OCI-LY7 (cell line): Measurements from ENCODE around the gene VOPP1. TPM values are rescaled to one million over a fixed set of nuclear protein-coding genes. Genes with fewer than 3 reads are reported as not detected.

Source experiments
- BruUV-seq: library from RNA; stranded (reverse); fragments of 400-500 nt; replicated peaks from 2 replicates; lab custom pipeline; 2021; lab: Mats Ljungman, UMichigan
- CTCF ChIA-PET: fragments of 300-600 bp; sonication (Branson Sonifier 250); formaldehyde crosslinking; loops from one replicate; lab custom pipeline; 2022; ENCODE audit warnings: antibody characterized with exemption; ENCODE audit not compliant: unreplicated experiment; lab: Charles Lee
- POLR2A ChIA-PET: fragments of 300-600 bp; sonication (Branson Sonifier 250); formaldehyde crosslinking; loops from one replicate; lab custom pipeline; 2022; ENCODE audit warnings: antibody characterized with exemption; lab: Charles Lee
- DNase-seq: peaks from one replicate; pipeline ENCODE4 v3.0.0-alpha.2; 2015; ENCODE audit warnings: low spot score
- H2AFZ ChIP-seq: fragments of 200-600 bp; sonication (generic), shearing (Covaris generic); 2 replicates; pipeline ENCODE4 v1.6.1; 2014; ENCODE audit warnings: mild to moderate bottlenecking, antibody characterized with exemption, low read length, moderate library complexity
- H3K27ac ChIP-seq: fragments of 200-600 bp; sonication (generic); 2 replicates; pipeline ENCODE4 v1.5.1; 2014; ENCODE audit warnings: mixed run types, low read depth, mild to moderate bottlenecking, moderate library complexity, low read length, inconsistent platforms; ENCODE audit not compliant: poor library complexity, severe bottlenecking
- H3K36me3 ChIP-seq: fragments of 200-600 bp; sonication (generic); 2 replicates; pipeline ENCODE4 v1.6.1; 2014; ENCODE audit warnings: mild to moderate bottlenecking, antibody characterized with exemption, low read length, moderate library complexity, mixed read lengths; ENCODE audit not compliant: insufficient read depth
- H3K4me1 ChIP-seq: fragments of 200-600 bp; sonication (generic); 2 replicates; pipeline ENCODE4 v1.5.1; 2014; ENCODE audit warnings: mild to moderate bottlenecking, low read length; ENCODE audit not compliant: insufficient read depth, poor library complexity, severe bottlenecking
- H3K4me2 ChIP-seq: fragments of 200-600 bp; sonication (generic); 2 replicates; pipeline ENCODE4 v1.6.1; 2014; ENCODE audit warnings: mild to moderate bottlenecking, low read length
- H3K4me3 ChIP-seq: fragments of 200-600 bp; sonication (generic); 2 replicates; pipeline ENCODE4 v1.5.1; 2014; ENCODE audit warnings: mild to moderate bottlenecking, low read depth, low read length; ENCODE audit not compliant: poor library complexity, severe bottlenecking
- H3K79me2 ChIP-seq: fragments of 200-600 bp; sonication (generic); 2 replicates; pipeline ENCODE4 v1.6.1; 2016; ENCODE audit warnings: low read depth, mild to moderate bottlenecking, low read length, moderate library complexity, mixed read lengths; ENCODE audit not compliant: insufficient read depth
- H3K9me2 ChIP-seq: fragments of 200-600 bp; sonication (generic); 2 replicates; pipeline ENCODE4 v1.6.1; 2016; ENCODE audit warnings: mild to moderate bottlenecking, low read length, mixed read lengths; ENCODE audit not compliant: insufficient read depth
- H3K9me3 ChIP-seq: fragments of 200-600 bp; sonication (generic); 2 replicates; pipeline ENCODE4 v1.6.1; 2014; ENCODE audit warnings: mild to moderate bottlenecking, mixed run types, low read length, mixed read lengths
- H4K20me1 ChIP-seq: fragments of 200-600 bp; sonication (generic); 2 replicates; pipeline ENCODE4 v1.6.1; 2014; ENCODE audit warnings: mild to moderate bottlenecking, antibody characterized with exemption, low read length, moderate library complexity, mixed read lengths; ENCODE audit not compliant: insufficient read depth
- EZH2phosphoT487 ChIP-seq: fragments of 200-600 bp; sonication (generic); IDR thresholded peaks from 2 replicates; pipeline ENCODE4 v1.6.1; 2018; ENCODE audit warnings: low read depth, borderline replicate concordance, mild to moderate bottlenecking, mixed run types, antibody characterized with exemption, low read length, moderate library complexity, mixed read lengths
- intact Hi-C: fragments of 100-400 bp; cut with micrococcal nuclease; formaldehyde crosslinking; loops from one replicate; pipeline ENCODE4 v1.10.0; 2022; ENCODE audit not compliant: unreplicated experiment
- total RNA-seq, 2 experiments: library from RNA; depleted of rRNA in 1 of 2; stranded (reverse); fragments of >200 nt in 1 of 2; shearing (Covaris generic) in 1 of 2; gene quantifications; 2 replicates each; pipeline ENCODE4 v1.2.3, GENCODE V29; 2014 to 2022
- TF ChIP-seq, protein P1 (sequence below): fragments of 200-600 bp; sonication (generic); conservative IDR thresholded peaks from 2 replicates; pipeline ENCODE4 v1.5.1; 2014; ENCODE audit warnings: mild to moderate bottlenecking, antibody characterized with exemption, low read length, moderate library complexity, mixed read lengths

The VOPP1 gene
- total RNA-seq, 2 experiments from 2014 or later, result 68.8 to 72.1 TPM

DNA sequence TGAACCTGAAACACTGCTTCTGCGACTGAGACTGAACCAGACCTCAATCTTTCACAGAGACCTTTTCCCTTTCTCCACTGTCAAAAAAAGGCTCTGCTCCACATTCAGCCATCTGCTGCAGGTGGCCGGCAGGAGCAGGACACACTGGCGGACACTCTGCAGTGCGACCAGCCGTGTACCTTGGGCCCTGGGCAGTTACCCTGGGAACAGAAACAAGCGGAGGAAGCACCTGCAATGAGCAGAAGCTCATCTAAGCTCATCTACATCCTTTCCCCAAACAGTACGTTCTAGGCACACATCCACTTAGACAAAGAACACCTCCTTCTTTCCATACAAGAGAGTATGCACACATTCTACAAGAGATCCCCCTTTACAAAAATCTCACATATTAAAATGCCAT is 22.8 kb downstream of the VOPP1 start:
- Histone ChIP-seq H3K9me2 (no peaks in the 10 kb centered on the region), H3K27ac (peak overlapping the region; percentile 54), H2AFZ (no peak overlapping the region), H3K36me3 (peaks cover 24% of the 10 kb centered on the region), H3K79me2 (peaks cover 95% of the 10 kb centered on the region), H3K4me3 (peak overlapping the region; percentile 45), H3K4me1 (peaks cover 63% of the 10 kb centered on the region), H3K4me2 (peak overlapping the region; percentile 81), H4K20me1 (peaks cover 41% of the 10 kb centered on the region), H3K9me3 (no peaks in the 10 kb centered on the region)
- TF ChIP-seq, protein P1, sequence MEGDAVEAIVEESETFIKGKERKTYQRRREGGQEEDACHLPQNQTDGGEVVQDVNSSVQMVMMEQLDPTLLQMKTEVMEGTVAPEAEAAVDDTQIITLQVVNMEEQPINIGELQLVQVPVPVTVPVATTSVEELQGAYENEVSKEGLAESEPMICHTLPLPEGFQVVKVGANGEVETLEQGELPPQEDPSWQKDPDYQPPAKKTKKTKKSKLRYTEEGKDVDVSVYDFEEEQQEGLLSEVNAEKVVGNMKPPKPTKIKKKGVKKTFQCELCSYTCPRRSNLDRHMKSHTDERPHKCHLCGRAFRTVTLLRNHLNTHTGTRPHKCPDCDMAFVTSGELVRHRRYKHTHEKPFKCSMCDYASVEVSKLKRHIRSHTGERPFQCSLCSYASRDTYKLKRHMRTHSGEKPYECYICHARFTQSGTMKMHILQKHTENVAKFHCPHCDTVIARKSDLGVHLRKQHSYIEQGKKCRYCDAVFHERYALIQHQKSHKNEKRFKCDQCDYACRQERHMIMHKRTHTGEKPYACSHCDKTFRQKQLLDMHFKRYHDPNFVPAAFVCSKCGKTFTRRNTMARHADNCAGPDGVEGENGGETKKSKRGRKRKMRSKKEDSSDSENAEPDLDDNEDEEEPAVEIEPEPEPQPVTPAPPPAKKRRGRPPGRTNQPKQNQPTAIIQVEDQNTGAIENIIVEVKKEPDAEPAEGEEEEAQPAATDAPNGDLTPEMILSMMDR, result no peak
- TF ChIP-seq EZH2phosphoT487, result no peak
- CTCF ChIA-PET, result interaction anchor here (1.0 kb wide), 2 partner anchors 22 to 33 kb away, joined by 3 read pairs; no protein-coding TSS in a partner anchor
- intact Hi-C loops, result loop anchor here (1.0 kb wide), 1 partner anchor 15 kb away; no protein-coding TSS in a partner anchor
- DNase-seq, result peak; percentile 71
- POLR2A ChIA-PET, result interaction anchor here (0.6 to 1.5 kb wide), 4 partner anchors 9 to 481 kb away, joined by 3 to 7 read pairs (median 4); partner anchors contain the start of gene VOPP1
- BruUV-seq, result no TSS peak

DNA sequence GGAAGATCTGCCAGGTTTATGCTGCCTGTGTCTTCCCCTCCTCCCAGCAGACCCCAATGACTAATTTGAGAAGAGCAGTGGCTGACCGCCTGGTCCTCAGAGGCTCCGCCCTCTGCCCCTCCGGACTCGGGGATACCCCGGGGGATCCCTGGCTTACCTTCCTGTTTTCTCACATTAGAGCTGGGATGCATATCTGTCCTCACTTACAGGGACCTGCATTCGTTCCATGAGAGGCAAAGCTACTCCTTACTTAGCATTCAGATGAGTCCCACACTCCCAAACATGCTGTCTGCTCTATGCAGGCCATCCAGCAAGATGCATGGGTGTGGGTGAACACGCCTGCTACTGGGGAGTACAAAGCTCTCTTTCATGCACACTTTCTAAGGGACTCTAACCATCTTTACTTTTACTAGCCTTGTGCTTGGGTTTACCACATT is 24.0 kb downstream of the VOPP1 start:
- H3K9me3 ChIP-seq, result no peaks in the 10 kb centered on the region
- BruUV-seq, result no TSS peak
- no peaks in the 10 kb centered on the region for H3K9me2 ChIP-seq
- H3K79me2 ChIP-seq, result peaks cover 97% of the 10 kb centered on the region
- TF ChIP-seq, protein P1, result no peak
- no peak for TF ChIP-seq EZH2phosphoT487
- peaks cover 41% of the 10 kb centered on the region for H4K20me1 ChIP-seq
- no peak overlapping the region for H3K27ac ChIP-seq
- ChIA-PET CTCF (no interaction called here), POLR2A (interaction anchor here (0.6 to 2.7 kb wide), 4 partner anchors 10 to 455 kb away, joined by 3 to 15 read pairs (median 4); no protein-coding TSS in a partner anchor)
- peaks cover 56% of the 10 kb centered on the region for H3K4me1 ChIP-seq
- H3K4me2 ChIP-seq, result peak overlapping the region; percentile 81; the same call in 1 of the 2 replicates
- H3K4me3 ChIP-seq, result no peak overlapping the region
- peaks cover 26% of the 10 kb centered on the region for H3K36me3 ChIP-seq
- H2AFZ ChIP-seq, result no peak overlapping the region
- DNase-seq, result no peak
- intact Hi-C loops, result no loop called here

DNA sequence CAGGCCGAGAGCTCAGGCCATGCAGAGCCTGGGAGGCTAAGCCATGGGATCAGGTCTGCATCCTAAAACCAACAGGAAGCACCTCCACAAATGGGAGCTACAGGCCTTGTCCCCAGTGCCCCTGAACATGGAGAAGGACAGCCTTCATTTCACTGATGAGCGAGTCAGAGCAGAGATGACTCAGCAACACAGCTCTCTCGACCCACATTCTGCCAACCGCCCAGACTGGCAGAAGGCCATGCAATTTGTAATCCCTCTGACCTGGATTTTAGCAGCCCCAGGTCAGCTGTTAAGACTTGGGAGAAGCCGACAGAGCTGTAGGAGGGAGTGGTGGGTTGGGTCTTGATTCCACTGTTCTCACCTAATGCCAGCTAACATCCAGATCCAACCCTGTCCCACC is 25.5 kb downstream of the VOPP1 start:
- Histone ChIP-seq H3K4me1 (peaks cover 51% of the 10 kb centered on the region), H3K9me3 (no peaks in the 10 kb centered on the region), H3K79me2 (peaks cover 98% of the 10 kb centered on the region), H2AFZ (no peak overlapping the region), H4K20me1 (peaks cover 41% of the 10 kb centered on the region), H3K36me3 (peaks cover 25% of the 10 kb centered on the region), H3K27ac (no peak overlapping the region), H3K9me2 (no peaks in the 10 kb centered on the region), H3K4me2 (peak overlapping the region; percentile 0; the same call in 1 of the 2 replicates), H3K4me3 (no peak overlapping the region)
- ChIA-PET CTCF (interaction anchor here (0.8 kb wide), 1 partner anchor 9 kb away, joined by 3 read pairs; no protein-coding TSS in a partner anchor), POLR2A (interaction anchor here (0.6 to 2.7 kb wide), 3 partner anchors 8 to 18 kb away, joined by 3 to 15 read pairs (median 3); no protein-coding TSS in a partner anchor)
- no peak for DNase-seq
- BruUV-seq, result no TSS peak
- intact Hi-C loops, result no loop called here
- TF ChIP-seq EZH2phosphoT487, result no peak
- TF ChIP-seq, protein P1, result no peak
